GM12878 (cell line): ENCODE results near the gene RNF13. TPM values are rescaled to one million over a fixed set of nuclear protein-coding genes. Genes with fewer than 3 reads are reported as not detected.
A peak's percentile ranks its signal among the peaks of the same experiment; 100 is the strongest.

Source experiments
- ATAC-seq: fragments of 200-7000 bp; cut with Tn5 transposase; 3 replicates; pipeline ENCODE4 v1.9.1; 2020; ENCODE audit warnings: mild to moderate bottlenecking, moderate library complexity
- BruUV-seq: library from RNA; stranded (reverse); fragments of 400-500 nt; replicated peaks from 2 replicates; lab custom pipeline; 2021; lab: Mats Ljungman, UMichigan
- CTCF ChIA-PET: fragments of 300-600 bp; sonication (Branson Sonifier 250); formaldehyde crosslinking; extraction: SDS; loops from one replicate; lab custom pipeline; 2021; ENCODE audit warnings: inconsistent platforms; lab: Yijun Ruan, JAX
- POLR2A ChIA-PET: fragments of 350-600 bp; formaldehyde crosslinking; extraction: SDS; loops from one replicate; lab custom pipeline; 2021; ENCODE audit warnings: inconsistent platforms; lab: Charles Lee
- RAD21 ChIA-PET: fragments of 300-600 bp; sonication (Branson Sonifier 250); formaldehyde crosslinking; loops from one replicate; lab custom pipeline; 2023; ENCODE audit warnings: antibody characterized with exemption; ENCODE audit not compliant: unreplicated experiment; lab: Charles Lee
- SMC1A ChIA-PET: fragments of 300-600 bp; sonication (Branson Sonifier 250); formaldehyde crosslinking; loops from one replicate; lab custom pipeline; 2023; ENCODE audit not compliant: unreplicated experiment, uncharacterized antibody; lab: Charles Lee
- DNase-seq: peaks from one replicate; pipeline ENCODE4 v3.0.0-alpha.2; 2011; ENCODE audit warnings: low read depth, low spot score
- FAIRE-seq: peaks from 3 replicates; lab custom pipeline; 2011; peaks lifted over from hg19 to GRCh38; lab: Jason Lieb, UNC
- H2AFZ ChIP-seq: 2 replicates; pipeline ENCODE4 v1.6.0; 2011; ENCODE audit warnings: low read depth, low read length, control low read depth; ENCODE audit not compliant: control insufficient read depth
- H3K27ac ChIP-seq: 2 replicates; pipeline ENCODE4 v1.5.1; 2011; ENCODE audit warnings: control low read depth; ENCODE audit not compliant: control insufficient read depth, insufficient read depth
- H3K27me3 ChIP-seq, 2 experiments: replicated peaks in 1 of 2; 2 replicates each; pipeline versions ENCODE4 v1.6.0 to v1.6.1; 2011; ENCODE audit warnings: low read length in 1 of 2; ENCODE audit not compliant: control insufficient read depth in 2 of 2, insufficient read depth in 2 of 2
- H3K36me3 ChIP-seq, 2 experiments: 2 replicates each; pipeline ENCODE4 v1.5.1; 2011; ENCODE audit warnings: low read length in 1 of 2; ENCODE audit not compliant: control insufficient read depth in 2 of 2, insufficient read depth in 2 of 2
- H3K4me1 ChIP-seq: 2 replicates; pipeline ENCODE4 v1.6.1; 2011; ENCODE audit warnings: mild to moderate bottlenecking, low read length, moderate library complexity, mixed read lengths; ENCODE audit not compliant: control insufficient read depth, insufficient read depth
- H3K4me2 ChIP-seq: 2 replicates; pipeline ENCODE4 v1.6.0; 2011; ENCODE audit warnings: control low read depth; ENCODE audit not compliant: control insufficient read depth, insufficient read depth
- H3K4me3 ChIP-seq: fragments of 200-600 bp; sonication (generic); 2 replicates; pipeline ENCODE4 v1.5.1; 2016
- H3K79me2 ChIP-seq: 2 replicates; pipeline ENCODE4 v1.6.0; 2011; ENCODE audit warnings: low read length; ENCODE audit not compliant: control insufficient read depth, insufficient read depth
- H3K9ac ChIP-seq: 2 replicates; pipeline ENCODE4 v1.8.0; 2011; ENCODE audit warnings: low read length, control low read depth, mixed read lengths; ENCODE audit not compliant: control insufficient read depth, insufficient read depth
- H3K9me3 ChIP-seq: replicated peaks from 3 replicates; pipeline ENCODE4 v1.5.1; 2011; ENCODE audit warnings: mild to moderate bottlenecking, low read length; ENCODE audit not compliant: control insufficient read depth, insufficient read depth
- H4K20me1 ChIP-seq: 2 replicates; pipeline ENCODE4 v1.6.0; 2011; ENCODE audit not compliant: control insufficient read depth, insufficient read depth
- ASH2L ChIP-seq: fragments of 300-600, 200-600 bp; sonication (generic); IDR thresholded peaks from 2 replicates; pipeline ENCODE4 v1.6.1; 2017; ENCODE audit warnings: low read depth, mild to moderate bottlenecking, borderline replicate concordance
- BCL3 ChIP-seq: IDR thresholded peaks from 2 replicates; pipeline ENCODE4 v1.6.1; 2011; ENCODE audit warnings: borderline replicate concordance, low read depth, mild to moderate bottlenecking, moderate library complexity, low read length; ENCODE audit not compliant: insufficient read depth, poor library complexity, severe bottlenecking
- ESRRA ChIP-seq: IDR thresholded peaks from 2 replicates; pipeline ENCODE4 v1.6.1; 2012; ENCODE audit warnings: mild to moderate bottlenecking, low read length, improper control_type of control experiment
- FOXK2 ChIP-seq: fragments of 450-650 bp; IDR thresholded peaks from 2 replicates; pipeline ENCODE4 v1.6.1; 2017; ENCODE audit warnings: mild to moderate bottlenecking, moderate library complexity
- HDGF ChIP-seq: fragments of 450-650 bp; IDR thresholded peaks from 2 replicates; pipeline ENCODE4 v1.6.1; 2016; ENCODE audit warnings: antibody characterized with exemption
- JUNB ChIP-seq: IDR thresholded peaks from 2 replicates; pipeline ENCODE4 v1.6.1; 2016; ENCODE audit warnings: antibody characterized with exemption, mild to moderate bottlenecking
- KDM1A ChIP-seq: fragments of 200-600 bp; sonication (generic); IDR thresholded peaks from 2 replicates; pipeline ENCODE4 v1.6.1; 2016; ENCODE audit warnings: borderline replicate concordance
- MYC ChIP-seq: IDR thresholded peaks from 2 replicates; pipeline ENCODE4 v1.6.1; 2011; ENCODE audit warnings: mild to moderate bottlenecking, low read length, moderate library complexity, inconsistent platforms; ENCODE audit not compliant: insufficient read depth, insufficient replicate concordance, insufficient read length, severe bottlenecking
- NFYA ChIP-seq: IDR thresholded peaks from 2 replicates; pipeline ENCODE4 v1.6.1; 2011; ENCODE audit warnings: low read depth, mild to moderate bottlenecking, low read length, improper control_type of control experiment, borderline replicate concordance
- NKRF ChIP-seq: fragments of 450-650 bp; conservative IDR thresholded peaks from 2 replicates; pipeline ENCODE4 v1.6.1; 2017; ENCODE audit warnings: mild to moderate bottlenecking, moderate library complexity
- PAX5 ChIP-seq: IDR thresholded peaks from 2 replicates; pipeline ENCODE4 v1.6.1; 2011; ENCODE audit warnings: low read depth, low read length, borderline replicate concordance
- PRDM15 ChIP-seq: fragments of 450-650 bp; formaldehyde crosslinking; IDR thresholded peaks from 2 replicates; pipeline ENCODE4 v1.4.0; 2020; ENCODE audit warnings: mild to moderate bottlenecking, moderate library complexity
- SKIL ChIP-seq: fragments of 450-650 bp; IDR thresholded peaks from 2 replicates; pipeline ENCODE4 v1.6.1; 2017; ENCODE audit warnings: mild to moderate bottlenecking, low read depth, inconsistent platforms; ENCODE audit not compliant: poor library complexity, severe bottlenecking
- ZNF622 ChIP-seq: fragments of 450-650 bp; IDR thresholded peaks from 2 replicates; pipeline ENCODE4 v1.6.1; 2017; ENCODE audit warnings: mild to moderate bottlenecking, inconsistent platforms
- WGBS: methylation state at CpG from one replicate; pipeline ENCODE4 v1.1.6; 2016; ENCODE audit warnings: low lambda C conversion rate; ENCODE audit not compliant: insufficient replicate concordance, insufficient coverage; ENCODE audit errors: missing lambda C conversion rate; 5-methylcytosine and 5-hydroxymethylcytosine counted together
- in situ Hi-C: fragments of 300-500 bp; cut with MboI; formaldehyde crosslinking; loops from 9 replicates; pipeline ENCODE4 v1.14.3; 2018; ENCODE audit warnings: mixed read lengths
- intact Hi-C: fragments of 100-400 bp; cut with micrococcal nuclease; formaldehyde crosslinking; loops from one replicate; pipeline ENCODE4 v1.14.2; 2022; ENCODE audit not compliant: unreplicated experiment
- polyA plus RNA-seq, 11 experiments: library from polyadenylated mRNA; depleted of rRNA in 4 of 11; unstranded in 6 of 11; stranded (reverse) in 5 of 11; fragments of >200 nt; fragmentation: Nextera tagmentation in 4 of 11; fragmentation: Illumina TruSeq in 1 of 11; extraction: Ambion mirVana in 4 of 11; extraction: Trizol in 1 of 11; gene quantifications; 1 replicate in 1 of 11; 2 replicates in 10 of 11; pipeline versions ENCODE4 v1.2.1 to v1.2.3, GENCODE V29; 2011 to 2016; ENCODE audit warnings: inconsistent platforms in 2 of 11, missing spikeins in 2 of 11, low read depth in 1 of 11
- total RNA-seq, 4 experiments: library from RNA; depleted of rRNA in 3 of 4; stranded (reverse); fragments of >200 nt in 3 of 4; fragmentation: Illumina TruSeq in 1 of 4; extraction: Trizol in 1 of 4; gene quantifications; 2 replicates each; pipeline versions ENCODE4 v1.2.1 to v1.2.3, GENCODE V29; 2013 to 2021

RNF13 gene
- total and polyA plus RNA-seq, 10 of the 15 experiments (the other 5 are each of a cell fraction or from before 2014, with no cell fraction given): 18.9 to 73.4 (median 36.7) TPM

- Histone ChIP-seq H3K4me1 (no peaks in the 10 kb centered on the region), H3K27ac (no peak overlapping the region), H3K9ac (no peak overlapping the region), H2AFZ (no peak overlapping the region), H3K27me3 (no peaks in the 10 kb centered on the region), H3K79me2 (peaks cover 67% of the 10 kb centered on the region), H3K9me3 (no peaks in the 10 kb centered on the region; the same call in 1 of the 3 replicates), H3K4me2 (peak overlapping the region; percentile 29; the same call in 1 of the 2 replicates), H4K20me1 (no peaks in the 10 kb centered on the region), H3K36me3 (no peaks in the 10 kb centered on the region), H3K4me3 (no peak overlapping the region)
- FAIRE-seq (no peak), ATAC-seq (no peak), DNase-seq (no peak)
- BruUV-seq: no TSS peak
- 95% methylated on average over 3 of the region's 3 CpGs for WGBS
- POLR2A ChIA-PET: interaction anchor here (0.6 to 0.8 kb wide), 3 partner anchors 8 to 574 kb away, joined by 3 read pairs; no protein-coding TSS in a partner anchor
- CTCF ChIA-PET: interaction anchor here (2.8 kb wide), 1 partner anchor 7 kb away, joined by 22 read pairs; no protein-coding TSS in a partner anchor
- RAD21 ChIA-PET: interaction anchor here (0.7 kb wide), 1 partner anchor 63 kb away, joined by 3 read pairs; no protein-coding TSS in a partner anchor
- SMC1A ChIA-PET: interaction anchor here (1.3 to 2.9 kb wide), 3 partner anchors 10 to 121 kb away, joined by 3 to 7 read pairs (median 4); no protein-coding TSS in a partner anchor
- intact Hi-C loops (no loop called here), in situ Hi-C loops (no loop called here)
- TF ChIP-seq JUNB: no peak
- no peak for TF ChIP-seq PRDM15 (CRISPR knock-in tag)
- no peak for TF ChIP-seq HDGF
- no peak for TF ChIP-seq ESRRA
- TF ChIP-seq NFYA: no peak
- no peak for TF ChIP-seq ASH2L
- no peak for TF ChIP-seq ZNF622
- no peak for TF ChIP-seq PAX5
- no peak for TF ChIP-seq SKIL
- no peak for TF ChIP-seq BCL3
- no peak for TF ChIP-seq KDM1A
- TF ChIP-seq NKRF: no peak
- no peak for TF ChIP-seq MYC
- no peak for TF ChIP-seq FOXK2
Measured at GRCh38 chr3:149815728-149816127, 2.7 kb downstream of the RNF13 start.
